HEK293 (cell line): ENCODE data around the gene CISH.

Experiments
- CTCF ChIA-PET: fragments of 350-600 bp; formaldehyde crosslinking; extraction: SDS; loops from one replicate; lab custom pipeline; 2021; ENCODE audit warnings: antibody characterized with exemption; lab: Yijun Ruan, JAX
- POLR2A ChIA-PET: fragments of 300-600 bp; formaldehyde crosslinking; extraction: SDS; loops from one replicate; lab custom pipeline; 2020; ENCODE audit warnings: antibody characterized with exemption, inconsistent platforms; lab: Yijun Ruan, JAX
- H3K27ac ChIP-seq: fragments of 200-500 bp; sonication (Bioruptor generic); 2 replicates; pipeline ENCODE4 v1.5.1; 2014; ENCODE audit warnings: low read depth, low read length, control low read depth, inconsistent platforms; ENCODE audit errors: extremely low read depth
- H3K36me3 ChIP-seq, 2 experiments: fragments of 200-500 bp in 1 of 2; sonication (Bioruptor generic) in 1 of 2; 1 replicate in 1 of 2; 2 replicates in 1 of 2; pipeline ENCODE4 v1.5.1; 2014 to 2017; ENCODE audit warnings: inconsistent platforms in 2 of 2, low read length in 2 of 2; ENCODE audit not compliant: control insufficient read depth in 2 of 2, insufficient read depth in 1 of 2
- H3K4me1 ChIP-seq: fragments of 200-500 bp; sonication (Bioruptor generic); 2 replicates; pipeline ENCODE4 v1.5.1; 2014; ENCODE audit warnings: mild to moderate bottlenecking, low read length, inconsistent platforms; ENCODE audit not compliant: control insufficient read depth, insufficient read depth
- H3K4me3 ChIP-seq: 2 replicates; pipeline ENCODE4 v1.5.1; 2011; ENCODE audit warnings: low read depth, mild to moderate bottlenecking, control low read depth, low read length, moderate library complexity
- H3K9me3 ChIP-seq: fragments of 200-500 bp; sonication (Bioruptor generic); 2 replicates; pipeline ENCODE4 v1.5.1; 2014; ENCODE audit warnings: low read depth, low read length, inconsistent platforms; ENCODE audit not compliant: control insufficient read depth, insufficient read depth
- IKZF3 ChIP-seq: fragments of 450-650 bp; IDR thresholded peaks from 2 replicates; pipeline ENCODE4 v1.5.0; 2018; ENCODE audit warnings: missing biosample characterization, mild to moderate bottlenecking, missing genetic modification characterization, moderate library complexity
- RBAK ChIP-seq: fragments of 450-650 bp; formaldehyde crosslinking; IDR thresholded peaks from 2 replicates; pipeline ENCODE4 v1.5.1; 2016; ENCODE audit warnings: missing biosample characterization, missing genetic modification characterization
- SCRT1 ChIP-seq: fragments of 450-650 bp; formaldehyde crosslinking; IDR thresholded peaks from 2 replicates; pipeline ENCODE4 v1.5.1; 2016; ENCODE audit warnings: missing biosample characterization, missing genetic modification characterization, borderline replicate concordance
- TSHZ1 ChIP-seq: fragments of 450-650 bp; formaldehyde crosslinking; IDR thresholded peaks from 2 replicates; pipeline ENCODE4 v1.5.1; 2016; ENCODE audit warnings: missing biosample characterization, missing genetic modification characterization, borderline replicate concordance
- ZBTB26 ChIP-seq: fragments of 450-650 bp; formaldehyde crosslinking; optimal IDR thresholded peaks from 2 replicates; pipeline ENCODE3; 2016; ENCODE audit warnings: missing biosample characterization, mild to moderate bottlenecking, missing genetic modification characterization
- ZNF114 ChIP-seq: fragments of 450-650 bp; formaldehyde crosslinking; IDR thresholded peaks from 2 replicates; pipeline ENCODE4 v1.5.0; 2017; ENCODE audit warnings: missing biosample characterization, missing genetic modification characterization
- ZNF140 ChIP-seq: fragments of 450-650 bp; formaldehyde crosslinking; IDR thresholded peaks from 2 replicates; pipeline ENCODE4 v1.5.1; 2016; ENCODE audit warnings: missing biosample characterization, missing genetic modification characterization
- ZNF148 ChIP-seq: fragments of 450-650 bp; formaldehyde crosslinking; IDR thresholded peaks from 2 replicates; pipeline ENCODE4 v1.5.0; 2017; ENCODE audit warnings: missing biosample characterization, missing genetic modification characterization, borderline replicate concordance
- ZNF302 ChIP-seq: fragments of 450-650 bp; formaldehyde crosslinking; IDR thresholded peaks from 2 replicates; pipeline ENCODE4 v1.5.1; 2016; ENCODE audit warnings: missing biosample characterization, missing genetic modification characterization, low read depth
- ZNF366 ChIP-seq: fragments of 450-650 bp; formaldehyde crosslinking; conservative IDR thresholded peaks from 2 replicates; pipeline ENCODE4 v1.5.1; 2016; ENCODE audit warnings: missing biosample characterization, missing genetic modification characterization
- ZNF391 ChIP-seq: fragments of 450-650 bp; formaldehyde crosslinking; IDR thresholded peaks from 2 replicates; pipeline ENCODE4 v1.5.1; 2016; ENCODE audit warnings: low read depth, missing biosample characterization, missing genetic modification characterization, borderline replicate concordance
- ZNF416 ChIP-seq: fragments of 450-650 bp; formaldehyde crosslinking; IDR thresholded peaks from 2 replicates; pipeline ENCODE4 v1.5.1; 2016; ENCODE audit warnings: missing biosample characterization, missing genetic modification characterization
- ZNF560 ChIP-seq: fragments of 450-650 bp; formaldehyde crosslinking; IDR thresholded peaks from 2 replicates; pipeline ENCODE4 v1.5.1; 2017; ENCODE audit warnings: missing biosample characterization, missing genetic modification characterization, borderline replicate concordance
- ZNF600 ChIP-seq: fragments of 450-650 bp; formaldehyde crosslinking; IDR thresholded peaks from 2 replicates; pipeline ENCODE4 v1.5.1; 2016; ENCODE audit warnings: missing biosample characterization, missing genetic modification characterization
- ZNF645 ChIP-seq: fragments of 450-650 bp; formaldehyde crosslinking; IDR thresholded peaks from 2 replicates; pipeline ENCODE4; 2016; ENCODE audit warnings: missing biosample characterization, missing genetic modification characterization
- ZNF660 ChIP-seq: fragments of 450-650 bp; IDR thresholded peaks from 2 replicates; pipeline ENCODE4 v1.5.1; 2018; ENCODE audit warnings: missing biosample characterization, mild to moderate bottlenecking, missing genetic modification characterization
- ZNF670 ChIP-seq: fragments of 450-650 bp; formaldehyde crosslinking; IDR thresholded peaks from 2 replicates; pipeline ENCODE4 v1.5.1; 2016; ENCODE audit warnings: missing biosample characterization, missing genetic modification characterization, low read depth
- ZNF701 ChIP-seq: fragments of 450-650 bp; formaldehyde crosslinking; IDR thresholded peaks from 2 replicates; pipeline ENCODE4 v1.5.1; 2016; ENCODE audit warnings: missing biosample characterization, missing genetic modification characterization
- ZNF785 ChIP-seq: fragments of 450-650 bp; formaldehyde crosslinking; IDR thresholded peaks from 2 replicates; pipeline ENCODE4 v1.5.1; 2016; ENCODE audit warnings: missing biosample characterization, missing genetic modification characterization
- ZNF830 ChIP-seq: fragments of 450-650 bp; IDR thresholded peaks from 2 replicates; pipeline ENCODE4 v1.5.0; 2018; ENCODE audit warnings: missing biosample characterization, missing genetic modification characterization, low read depth, mild to moderate bottlenecking, moderate library complexity
- ZNF843 ChIP-seq: fragments of 450-650 bp; formaldehyde crosslinking; IDR thresholded peaks from 2 replicates; pipeline ENCODE4 v1.5.1; 2016; ENCODE audit warnings: missing biosample characterization, missing genetic modification characterization

Gene CISH

GRCh38 chr3:50584391-50584790, 27.2 kb downstream of the CISH start:
- TF ChIP-seq ZNF843 (tag by site-specific recombination), result no peak
- no peak for TF ChIP-seq ZNF670
- no peak for TF ChIP-seq ZNF645 (tag by site-specific recombination)
- no peak for TF ChIP-seq RBAK (tag by site-specific recombination)
- no peak for TF ChIP-seq ZNF302 (tag by site-specific recombination)
- TF ChIP-seq IKZF3, result no peak
- ChIA-PET CTCF (interaction anchor here (0.9 to 1.1 kb wide), 2 partner anchors 11 to 12 kb away, joined by 3 to 5 read pairs; no protein-coding TSS in a partner anchor), POLR2A (interaction anchor here (1.4 kb wide), 1 partner anchor 27 kb away, joined by 3 read pairs; the partner anchor contains the start of gene CISH)
- H3K36me3 ChIP-seq, result peaks cover 0 to 45% of the 10 kb centered on the region in 2 experiments; a peak in 1 of 3 replicates
- no peak overlapping the region for H3K4me3 ChIP-seq
- no peaks in the 10 kb centered on the region for H3K4me1 ChIP-seq
- H3K27ac ChIP-seq, result no peak overlapping the region
- no peaks in the 10 kb centered on the region for H3K9me3 ChIP-seq

- H3K9me3 ChIP-seq, result no peaks in the 10 kb centered on the region
- no peaks in the 10 kb centered on the region for H3K4me1 ChIP-seq
- H3K27ac ChIP-seq, result no peak overlapping the region
- H3K4me3 ChIP-seq, result no peak overlapping the region
- peaks cover 0 to 47% of the 10 kb centered on the region in 2 experiments; a peak in 1 of 3 replicates for H3K36me3 ChIP-seq
- CTCF ChIA-PET, result interaction anchor here (0.9 to 1.1 kb wide), 3 partner anchors 11 to 28 kb away, joined by 3 to 6 read pairs (median 5); partner anchors contain the start of gene CISH
- TF ChIP-seq ZNF416, result no peak
- TF ChIP-seq ZNF660 (tag by site-specific recombination), result no peak
- TF ChIP-seq ZNF560, result no peak
- no peak for TF ChIP-seq ZNF701 (tag by site-specific recombination)
- TF ChIP-seq ZNF785 (tag by site-specific recombination), result no peak
- TF ChIP-seq, all 188 proteins: peak for 0
- POLR2A ChIA-PET, result interaction anchor here (1.4 kb wide), 1 partner anchor 28 kb away, joined by 3 read pairs; the partner anchor contains the start of gene CISH
Measured at GRCh38 chr3:50583897-50584296, 27.7 kb downstream of the CISH start.

- ChIA-PET POLR2A (no interaction called here), CTCF (interaction anchor here (0.8 kb wide), 1 partner anchor 25 kb away, joined by 3 read pairs; no protein-coding TSS in a partner anchor)
Measured at GRCh38 chr3:50582083-50582482, 29.5 kb downstream of the CISH start.

GRCh38 chr3:50581459-50581842, 30.1 kb downstream of the CISH start:
- Histone ChIP-seq H3K9me3 (no peaks in the 10 kb centered on the region), H3K4me1 (no peaks in the 10 kb centered on the region), H3K4me3 (no peak overlapping the region), H3K36me3 (peaks cover 0 to 71% of the 10 kb centered on the region in 2 experiments; a peak in 1 of 3 replicates), H3K27ac (no peak overlapping the region)
- ChIA-PET POLR2A (no interaction called here), CTCF (interaction anchor here (0.8 to 1.5 kb wide), 3 partner anchors 9 to 32 kb away, joined by 3 to 6 read pairs (median 3); no protein-coding TSS in a partner anchor)
- no peak for TF ChIP-seq ZNF140
- TF ChIP-seq ZBTB26 (tag by site-specific recombination), result no peak
- no peak for TF ChIP-seq ZNF148 (tag by site-specific recombination)
- no peak for TF ChIP-seq ZNF114 (tag by site-specific recombination)
- TF ChIP-seq ZNF600 (tag by site-specific recombination), result no peak
- TF ChIP-seq SCRT1, result no peak
- no peak for TF ChIP-seq TSHZ1 (tag by site-specific recombination)
- TF ChIP-seq ZNF366, result no peak
- no peak for TF ChIP-seq ZNF830 (tag by site-specific recombination)

More at GRCh38 chr3:50582083-50582482, 29.5 kb downstream of the CISH start:
- Histone ChIP-seq H3K4me1 (no peaks in the 10 kb centered on the region), H3K9me3 (no peaks in the 10 kb centered on the region), H3K27ac (no peak overlapping the region), H3K36me3 (peaks cover 0 to 65% of the 10 kb centered on the region in 2 experiments; a peak in 1 of 3 replicates), H3K4me3 (no peak overlapping the region)
- TF ChIP-seq ZNF391 (tag by site-specific recombination), result no peak
- TF ChIP-seq, all 188 proteins: peak for 0
